Tongue (tissue), 3 donors: ENCODE data around the gene TOX2. TPM values are rescaled to one million over a fixed set of nuclear protein-coding genes. Genes with fewer than 3 reads are reported as not detected.

Source experiments
- DNase-seq: peaks from one replicate; pipeline ENCODE4 v3.0.0-alpha.2; 2015
- small RNA-seq: library from RNA; depleted of rRNA; stranded (forward); fragments of <200 nt; gene quantifications from one replicate; pipeline ENCODE3, GENCODE V24; 2014; ENCODE audit warnings: low replicate concordance
- total RNA-seq: library from RNA; depleted of rRNA; stranded (reverse); fragments of >200 nt; gene quantifications from one replicate; pipeline ENCODE4 v1.2.3, GENCODE V29; 2014

Gene TOX2
- total RNA-seq, 1 donor from 2014 or later = 0.51 TPM

DNA sequence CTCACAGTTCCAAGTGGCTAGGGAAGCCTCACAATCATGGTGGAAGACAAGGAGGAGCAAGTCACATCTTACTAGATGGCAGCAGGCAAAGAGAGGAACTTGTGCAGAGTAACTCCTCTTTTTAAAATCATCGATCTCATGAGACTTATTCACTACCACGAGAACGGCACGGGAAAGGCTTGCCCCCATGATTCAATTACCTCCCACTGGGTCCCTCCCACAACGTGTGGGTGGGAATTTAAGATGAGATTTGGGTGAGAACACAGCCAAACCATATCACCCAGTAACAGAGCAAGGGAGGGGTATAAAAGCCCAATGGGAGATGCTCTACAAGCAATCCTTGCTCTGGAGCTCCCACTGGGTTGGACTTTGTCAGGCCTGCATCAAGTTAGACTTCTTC is 192.0 kb downstream of the TOX2 start:
- DNase-seq = no peak

GRCh38 chr20:44109951-44110361 is 195.3 kb downstream of the TOX2 start:
- no peak for DNase-seq

- no peak for DNase-seq
These were observed 196.3 kb downstream of the TOX2 start for GRCh38 chr20:44110816-44111568.

GRCh38 chr20:44111712-44112335 is 197.2 kb downstream of the TOX2 start:
- DNase-seq = no peak

DNA sequence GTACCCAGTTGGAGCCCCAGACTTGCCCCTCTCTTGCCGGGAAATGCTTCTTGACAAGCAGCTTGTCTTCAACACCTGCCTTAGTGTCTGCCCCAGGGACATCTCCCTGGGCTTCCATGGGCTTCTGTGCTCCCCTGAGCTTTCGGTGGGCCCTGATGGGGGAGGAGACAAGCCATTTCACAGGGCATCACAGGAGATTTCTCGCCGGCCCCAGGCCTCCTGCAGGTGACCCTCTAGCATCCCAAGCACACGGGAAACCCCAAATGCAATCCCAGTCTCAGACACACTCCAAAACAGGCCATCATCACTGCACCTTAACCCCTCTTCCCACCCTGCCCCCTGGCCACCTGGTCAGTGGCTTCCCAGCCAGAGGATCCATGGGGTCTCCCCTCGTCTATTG is 197.8 kb downstream of the TOX2 start:
- no peak for DNase-seq

DNA sequence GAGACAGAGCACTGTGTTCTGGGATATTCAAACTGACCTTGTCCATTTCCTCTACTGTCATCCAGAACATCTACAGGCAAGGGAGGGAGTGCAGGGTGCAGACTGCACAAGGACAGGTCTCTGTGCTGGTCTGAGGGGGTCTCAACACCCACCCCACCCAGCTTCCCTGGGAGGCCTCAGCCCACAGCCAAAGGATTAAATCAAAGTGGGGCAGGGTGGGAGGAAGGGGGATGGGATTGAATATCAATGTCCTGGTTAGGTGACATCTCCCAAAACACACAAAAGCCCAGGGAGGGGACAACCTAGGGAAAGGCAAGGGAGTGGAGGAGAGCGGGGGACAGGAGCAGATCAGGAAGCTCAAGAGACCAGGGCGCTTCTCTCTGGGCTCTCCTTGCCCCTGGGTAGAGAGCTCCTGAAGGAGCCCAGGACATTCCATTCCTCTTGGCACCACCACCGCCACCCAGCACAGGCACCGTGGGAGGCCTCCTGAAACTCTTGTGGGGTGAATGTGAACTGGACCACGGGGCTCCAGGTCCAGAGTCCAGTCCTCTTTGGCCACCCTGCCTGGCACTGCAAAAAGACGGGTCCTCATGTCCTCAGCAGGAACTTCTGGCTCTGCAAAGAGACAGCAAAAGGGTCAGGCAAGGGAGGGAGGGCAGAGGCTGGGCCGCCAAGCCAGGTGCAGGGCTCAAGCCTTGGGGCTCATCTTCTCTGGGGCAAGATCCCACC is 198.4 kb downstream of the TOX2 start:
- no peak for DNase-seq

DNA sequence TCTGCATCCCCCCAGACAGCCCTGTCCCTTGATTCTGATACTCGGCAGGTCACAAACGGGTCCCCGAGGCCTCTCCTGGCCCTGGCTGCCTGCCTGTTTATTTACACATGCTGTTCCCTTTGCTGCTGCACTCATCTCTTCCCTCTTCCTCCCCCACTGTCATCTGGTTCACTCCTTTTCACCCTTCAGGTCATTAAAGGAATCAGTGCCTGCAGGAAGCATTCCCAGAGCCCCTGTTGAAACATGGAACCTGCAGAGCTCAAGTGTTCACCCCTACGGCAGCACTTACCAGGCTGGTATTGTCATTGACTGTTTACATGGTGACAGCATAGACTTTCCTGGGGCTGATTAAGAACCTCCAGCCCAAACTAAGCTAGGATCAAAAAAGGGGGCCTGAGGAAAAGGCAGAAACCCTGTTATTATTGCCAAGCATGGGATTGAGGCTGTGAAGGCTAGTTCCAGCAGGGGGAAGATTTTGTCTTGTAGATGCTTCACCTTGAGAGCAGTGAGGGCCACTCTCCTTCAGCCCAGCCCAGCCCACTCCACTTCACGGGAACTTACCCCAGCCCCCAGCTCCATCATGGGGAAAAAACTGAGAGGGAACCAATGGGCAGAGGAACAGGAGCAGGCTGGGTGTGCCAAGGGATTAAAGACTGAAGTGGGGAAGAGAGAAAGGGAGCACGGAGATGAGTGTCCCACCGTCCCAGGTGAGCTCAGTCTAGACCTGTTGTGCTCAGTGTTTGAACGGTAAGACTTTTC is 199.1 kb downstream of the TOX2 start:
- DNase-seq = no peak

GRCh38 chr20:44115181-44115580 is 200.5 kb downstream of the TOX2 start:
- DNase-seq = no peak

DNA sequence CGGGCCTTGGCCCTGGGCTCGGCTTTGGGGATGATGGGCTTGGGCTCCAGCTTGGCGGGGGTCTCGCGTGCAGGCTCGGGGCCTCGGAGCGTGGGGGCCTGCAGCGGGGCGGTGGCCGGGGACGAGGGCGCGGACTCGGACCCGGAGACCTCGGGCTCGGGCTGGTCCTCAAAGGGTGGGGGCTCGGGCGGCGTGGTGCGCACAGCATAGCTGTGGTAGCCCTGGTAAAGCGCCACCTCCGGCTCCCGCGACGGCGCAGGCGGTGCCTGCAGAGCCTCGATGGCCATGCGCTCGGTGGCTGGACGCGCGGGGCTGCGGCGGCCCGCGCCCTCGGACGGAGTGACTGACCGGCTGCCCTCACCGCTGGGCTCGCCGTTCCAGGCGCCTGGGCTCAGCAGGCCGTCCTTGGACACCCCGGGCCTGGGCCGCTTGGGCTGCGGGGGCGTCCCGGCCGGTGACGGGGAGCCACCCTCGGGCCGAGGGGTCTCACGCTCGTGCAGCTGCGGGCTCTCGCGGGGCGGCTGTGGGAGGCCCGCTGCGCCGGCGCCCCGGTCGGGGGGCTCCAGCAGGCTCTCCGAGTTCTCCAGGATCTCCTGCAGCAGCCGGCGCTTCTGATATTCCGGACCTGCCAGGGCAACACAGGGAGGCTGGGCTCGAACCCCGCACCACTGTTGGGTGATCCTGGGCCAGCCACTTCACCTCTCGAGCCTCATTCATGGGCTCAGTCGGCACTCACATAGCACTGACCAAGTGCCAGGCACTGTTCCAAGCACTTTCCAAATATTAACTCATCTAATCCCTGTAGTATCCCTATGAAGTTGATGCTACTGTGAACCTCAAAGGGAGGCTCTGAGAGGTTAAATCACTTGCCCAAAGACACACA is 201.4 kb downstream of the TOX2 start:
- no peak for DNase-seq

- DNase-seq = no peak
These were observed 202.9 kb downstream of the TOX2 start for GRCh38 chr20:44117296-44118184.

DNA sequence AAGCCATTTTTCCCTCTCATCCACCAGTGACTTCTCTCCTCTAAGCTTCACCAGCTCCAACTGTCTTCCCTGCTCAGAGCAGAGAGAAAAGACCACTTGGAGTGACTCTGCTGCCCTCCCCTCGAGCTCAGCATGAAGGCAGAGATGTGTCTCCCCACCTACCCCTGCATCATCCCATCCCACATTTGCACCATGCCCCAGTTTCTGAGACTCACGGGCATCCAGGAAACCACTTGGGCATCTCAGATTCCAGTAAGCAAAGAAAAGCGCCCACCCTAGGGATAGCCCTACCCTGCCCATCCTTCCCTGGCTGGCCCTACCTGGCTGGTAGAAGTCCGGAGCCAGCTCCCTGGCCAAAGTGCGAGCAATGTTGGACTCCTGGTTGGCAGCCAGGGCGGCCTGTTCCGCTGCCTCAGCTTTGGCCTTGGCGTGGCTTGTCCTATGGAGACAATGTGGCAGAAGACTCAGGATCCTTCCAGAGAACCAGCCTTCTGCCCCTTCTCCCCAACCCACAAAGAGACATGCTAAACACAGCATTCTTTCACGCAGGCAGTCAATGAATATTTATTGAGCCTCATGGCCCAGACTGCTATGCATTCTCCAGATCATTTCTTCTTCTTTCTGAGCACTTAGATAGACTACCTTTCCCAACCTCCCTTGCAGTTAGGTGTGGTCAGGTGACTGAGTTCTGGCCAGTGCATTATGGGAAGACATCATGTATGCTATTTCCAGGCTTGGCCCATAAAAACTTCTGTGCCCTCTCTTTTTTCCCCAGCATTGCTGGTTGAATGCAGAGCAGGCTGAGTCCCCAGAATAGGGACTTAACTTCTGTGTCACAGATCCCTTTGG is 203.8 kb downstream of the TOX2 start:
- no peak for DNase-seq

Small RNA genes within 50 kb of the gene (small RNA-seq; reads per million reads assigned to genes)
- gene RN7SL443P = not detected

Other genes starting within 250 kb of the TOX2 start
- 7.7 TPM for gene MYBL2, start 247.7 kb upstream of the TOX2 start, total RNA-seq
- not detected for gene GTSF1L, start 187.8 kb upstream of the TOX2 start, total RNA-seq